A549 (cell line): Measurements from ENCODE around the gene HNF1A.

Experiments
- CEBPB ChIP-seq, 2 experiments: fragments of >200 bp in 1 of 2; sonication (Bioruptor Twin) in 1 of 2; formaldehyde crosslinking in 1 of 2; IDR thresholded peaks; 2 replicates each; pipeline ENCODE4 v1.6.1; 2012 to 2016
- CTCF ChIP-seq: fragments of >200 bp; sonication (Bioruptor Twin); formaldehyde crosslinking; IDR thresholded peaks from 3 replicates; pipeline ENCODE4 v1.5.1; 2016
- E2F6 ChIP-seq: IDR thresholded peaks from 2 replicates; pipeline ENCODE4 v1.6.1; 2012; ENCODE audit warnings: low read depth, borderline replicate concordance
- EP300 ChIP-seq, 2 experiments: fragments of >200 bp; sonication (Bioruptor Twin); formaldehyde crosslinking; IDR thresholded peaks; 2 replicates in 1 of 2; 3 replicates in 1 of 2; pipeline ENCODE4 v1.6.1; 2016 to 2017
- JUN ChIP-seq, 2 experiments: fragments of >200 bp; sonication (Bioruptor Twin); formaldehyde crosslinking; IDR thresholded peaks; 2 replicates in 1 of 2; 3 replicates in 1 of 2; pipeline ENCODE4 v1.6.1; 2016 to 2017
- MAFK ChIP-seq: fragments of 450-650 bp; IDR thresholded peaks from 2 replicates; pipeline ENCODE4 v1.6.1; 2014; ENCODE audit not compliant: partially characterized antibody
- RCOR1 ChIP-seq: fragments of 150-350 bp; IDR thresholded peaks from 2 replicates; pipeline ENCODE4 v1.6.1; 2014; ENCODE audit warnings: antibody characterized with exemption, low read length, low read depth
- REST ChIP-seq: fragments of 200-600 bp; sonication (generic); IDR thresholded peaks from 2 replicates; pipeline ENCODE4 v1.6.1; 2016; ENCODE audit warnings: antibody characterized with exemption, mild to moderate bottlenecking, moderate library complexity
- USF2 ChIP-seq: fragments of 450-650 bp; IDR thresholded peaks from 2 replicates; pipeline ENCODE4 v1.6.1; 2014; ENCODE audit warnings: antibody characterized with exemption
- ZNF302 ChIP-seq: fragments of 250-450 bp; sonication (Bioruptor Pico); IDR thresholded peaks from 2 replicates; pipeline ENCODE4 v1.9.0; 2021; ENCODE audit warnings: inconsistent platforms, mild to moderate bottlenecking, moderate library complexity

GRCh38 chr12:120999191-121000120 lies 21.1 kb downstream of the HNF1A start:
- TF ChIP-seq CEBPB (IDR thresholded peaks at IDR 0.05) = no peak
- TF ChIP-seq ZNF302 (CRISPR knock-in tag) = no peak
- no peak for TF ChIP-seq CTCF
- no peak for TF ChIP-seq USF2
- no peak for TF ChIP-seq MAFK
- no peak for TF ChIP-seq REST
- no peak for TF ChIP-seq RCOR1
- no peak for TF ChIP-seq E2F6
- TF ChIP-seq EP300 (IDR thresholded peaks at IDR 0.05) = no peak
- TF ChIP-seq JUN (IDR thresholded peaks at IDR 0.05) = no peak
